PC-3 (cell line): Measurements from ENCODE around the gene CCDC158.

Experiments
- EZH2 ChIP-seq: fragments of 300-600 bp; sonication (generic); IDR thresholded peaks from one replicate; pipeline ENCODE4 v1.6.1; 2017; ENCODE audit warnings: antibody characterized with exemption, mild to moderate bottlenecking, low read length; ENCODE audit not compliant: unreplicated experiment
- TF ChIP-seq, protein P1 (sequence below): fragments of 300-600 bp; sonication (generic); conservative IDR thresholded peaks from 2 replicates; pipeline ENCODE4 v1.5.1; 2017; ENCODE audit warnings: antibody characterized with exemption, low read depth, mild to moderate bottlenecking, low read length

DNA sequence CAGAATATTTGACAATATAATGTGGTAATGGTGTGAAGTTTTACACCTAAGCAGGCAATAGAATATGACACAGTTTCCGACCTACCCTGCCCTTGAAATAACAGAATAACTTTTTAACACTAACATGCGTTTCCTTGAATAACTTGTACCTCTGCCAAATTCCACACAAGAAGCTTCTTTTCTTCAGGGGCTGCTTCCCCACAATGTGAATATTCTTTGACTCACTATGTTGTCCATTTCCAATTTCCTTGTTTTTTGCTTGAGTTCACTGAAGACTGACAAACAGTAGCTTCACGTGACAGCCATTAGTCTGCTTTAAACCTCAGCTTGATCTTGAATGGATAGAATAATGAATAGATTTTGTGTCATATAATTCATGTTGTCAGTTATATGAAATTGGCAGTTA, 28.4 kb upstream of the CCDC158 start:
- TF ChIP-seq, protein P1, sequence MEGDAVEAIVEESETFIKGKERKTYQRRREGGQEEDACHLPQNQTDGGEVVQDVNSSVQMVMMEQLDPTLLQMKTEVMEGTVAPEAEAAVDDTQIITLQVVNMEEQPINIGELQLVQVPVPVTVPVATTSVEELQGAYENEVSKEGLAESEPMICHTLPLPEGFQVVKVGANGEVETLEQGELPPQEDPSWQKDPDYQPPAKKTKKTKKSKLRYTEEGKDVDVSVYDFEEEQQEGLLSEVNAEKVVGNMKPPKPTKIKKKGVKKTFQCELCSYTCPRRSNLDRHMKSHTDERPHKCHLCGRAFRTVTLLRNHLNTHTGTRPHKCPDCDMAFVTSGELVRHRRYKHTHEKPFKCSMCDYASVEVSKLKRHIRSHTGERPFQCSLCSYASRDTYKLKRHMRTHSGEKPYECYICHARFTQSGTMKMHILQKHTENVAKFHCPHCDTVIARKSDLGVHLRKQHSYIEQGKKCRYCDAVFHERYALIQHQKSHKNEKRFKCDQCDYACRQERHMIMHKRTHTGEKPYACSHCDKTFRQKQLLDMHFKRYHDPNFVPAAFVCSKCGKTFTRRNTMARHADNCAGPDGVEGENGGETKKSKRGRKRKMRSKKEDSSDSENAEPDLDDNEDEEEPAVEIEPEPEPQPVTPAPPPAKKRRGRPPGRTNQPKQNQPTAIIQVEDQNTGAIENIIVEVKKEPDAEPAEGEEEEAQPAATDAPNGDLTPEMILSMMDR, result no peak
- no peak for TF ChIP-seq EZH2
